HepG2 (cell line): Measurements from ENCODE around the gene P4HB. TPM values are rescaled to one million over a fixed set of nuclear protein-coding genes. Genes with fewer than 3 reads are reported as not detected.

Experiments used
- AHDC1 ChIP-seq: sonication (generic); formaldehyde crosslinking; IDR thresholded peaks from 2 replicates; pipeline ENCODE4 v1.5.1; 2020; ENCODE audit warnings: mild to moderate bottlenecking, missing genetic modification reagents, borderline replicate concordance
- ARID2 ChIP-seq: sonication (generic); formaldehyde crosslinking; IDR thresholded peaks from 2 replicates; pipeline ENCODE4 v1.8.1; 2022; ENCODE audit warnings: mild to moderate bottlenecking, missing genetic modification reagents, borderline replicate concordance
- FOXC1 ChIP-seq: sonication (generic); formaldehyde crosslinking; IDR thresholded peaks from 2 replicates; pipeline ENCODE4 v1.8.0; 2022; ENCODE audit warnings: mild to moderate bottlenecking, missing genetic modification reagents, borderline replicate concordance
- FOXM1 ChIP-seq: sonication (generic); formaldehyde crosslinking; IDR thresholded peaks from 2 replicates; pipeline ENCODE4 v1.5.0; 2020; ENCODE audit warnings: missing genetic modification reagents
- GATA4 ChIP-seq: sonication (generic); IDR thresholded peaks from 2 replicates; pipeline ENCODE4 v1.6.1; 2016; ENCODE audit warnings: antibody characterized with exemption, low read depth, borderline replicate concordance
- MAFF ChIP-seq: IDR thresholded peaks from 2 replicates; pipeline ENCODE4 v1.6.1; 2011; ENCODE audit warnings: low read depth, low read length, improper control_type of control experiment
- MED13 ChIP-seq: sonication (generic); formaldehyde crosslinking; IDR thresholded peaks from 2 replicates; pipeline ENCODE4 v1.5.0; 2020; ENCODE audit warnings: missing genetic modification reagents
- MYPOP ChIP-seq: sonication (generic); formaldehyde crosslinking; IDR thresholded peaks from 2 replicates; pipeline ENCODE4 v1.8.1; 2023; ENCODE audit warnings: mild to moderate bottlenecking, moderate library complexity, missing genetic modification reagents
- NBN ChIP-seq: fragments of 450-650 bp; conservative IDR thresholded peaks from 2 replicates; pipeline ENCODE4 v1.6.1; 2017
- PAWR ChIP-seq: sonication (generic); formaldehyde crosslinking; IDR thresholded peaks from 2 replicates; pipeline ENCODE4 v1.4.0; 2020; ENCODE audit warnings: missing genetic modification reagents, mild to moderate bottlenecking, borderline replicate concordance
- SP2 ChIP-seq: sonication (generic); formaldehyde crosslinking; IDR thresholded peaks from 2 replicates; pipeline ENCODE4 v1.5.1; 2020; ENCODE audit warnings: mild to moderate bottlenecking, missing genetic modification reagents
- TAF15 ChIP-seq: fragments of 200-400 bp; formaldehyde crosslinking; IDR thresholded peaks from one replicate; pipeline ENCODE4 v1.6.1; 2018; ENCODE audit warnings: mild to moderate bottlenecking, low read depth, low read length; ENCODE audit not compliant: poor library complexity, severe bottlenecking
- ZBTB21 ChIP-seq: sonication (generic); formaldehyde crosslinking; IDR thresholded peaks from 2 replicates; pipeline ENCODE4 v1.4.0; 2020; ENCODE audit warnings: missing genetic modification reagents
- ZFP36L1 ChIP-seq: sonication (generic); formaldehyde crosslinking; IDR thresholded peaks from 2 replicates; pipeline ENCODE4 v1.8.0; 2022; ENCODE audit warnings: mild to moderate bottlenecking, missing genetic modification reagents, moderate library complexity
- polyA plus RNA-seq, 8 experiments: library from polyadenylated mRNA; depleted of rRNA in 3 of 8; stranded (reverse) in 7 of 8; unstranded in 1 of 8; fragments of >200 nt; fragmentation: Illumina TruSeq in 4 of 8; extraction: Trizol in 4 of 8; gene quantifications; 2 replicates each; pipeline versions ENCODE4 v1.2.1 to v1.2.3, GENCODE V29; 2011 to 2016; ENCODE audit warnings: low read depth in 4 of 8, missing spikeins in 1 of 8, mixed read lengths in 1 of 8; ENCODE audit not compliant: insufficient read depth in 1 of 8
- total RNA-seq, 5 experiments: library from RNA; depleted of rRNA; stranded (reverse); fragments of >200 nt; fragmentation: Illumina TruSeq; extraction: Trizol; gene quantifications; 2 replicates each; pipeline ENCODE4 v1.2.3, GENCODE V29; 2016; ENCODE audit warnings: low read depth in 1 of 5
- TF ChIP-seq, protein P1 (sequence below): sonication (generic); formaldehyde crosslinking; IDR thresholded peaks from 2 replicates; pipeline ENCODE4 v1.4.0; 2020; ENCODE audit warnings: mild to moderate bottlenecking, low read depth, missing genetic modification reagents
- TF ChIP-seq, protein P2 (sequence below): sonication (generic); formaldehyde crosslinking; IDR thresholded peaks from 2 replicates; pipeline ENCODE4 v1.8.0; 2022; ENCODE audit warnings: mild to moderate bottlenecking, missing genetic modification reagents, borderline replicate concordance
- TF ChIP-seq, protein P3 (sequence below): sonication (generic); formaldehyde crosslinking; IDR thresholded peaks from 2 replicates; pipeline ENCODE4 v1.4.0; 2020; ENCODE audit warnings: missing genetic modification reagents, low read depth, mild to moderate bottlenecking, borderline replicate concordance

The P4HB gene
- total and polyA plus RNA-seq, 2 of the 13 experiments (the other 11 are each of a cell fraction or from before 2014, with no cell fraction given) = 185 to 782 TPM

- no peak for TF ChIP-seq MAFF
- TF ChIP-seq, protein P1, sequence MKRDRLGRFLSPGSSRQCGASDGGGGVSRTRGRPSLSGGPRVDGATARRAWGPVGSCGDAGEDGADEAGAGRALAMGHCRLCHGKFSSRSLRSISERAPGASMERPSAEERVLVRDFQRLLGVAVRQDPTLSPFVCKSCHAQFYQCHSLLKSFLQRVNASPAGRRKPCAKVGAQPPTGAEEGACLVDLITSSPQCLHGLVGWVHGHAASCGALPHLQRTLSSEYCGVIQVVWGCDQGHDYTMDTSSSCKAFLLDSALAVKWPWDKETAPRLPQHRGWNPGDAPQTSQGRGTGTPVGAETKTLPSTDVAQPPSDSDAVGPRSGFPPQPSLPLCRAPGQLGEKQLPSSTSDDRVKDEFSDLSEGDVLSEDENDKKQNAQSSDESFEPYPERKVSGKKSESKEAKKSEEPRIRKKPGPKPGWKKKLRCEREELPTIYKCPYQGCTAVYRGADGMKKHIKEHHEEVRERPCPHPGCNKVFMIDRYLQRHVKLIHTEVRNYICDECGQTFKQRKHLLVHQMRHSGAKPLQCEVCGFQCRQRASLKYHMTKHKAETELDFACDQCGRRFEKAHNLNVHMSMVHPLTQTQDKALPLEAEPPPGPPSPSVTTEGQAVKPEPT (CRISPR knock-in tag) = peak; percentile 76; the same call in 1 of the 2 replicates
- TF ChIP-seq, protein P2, sequence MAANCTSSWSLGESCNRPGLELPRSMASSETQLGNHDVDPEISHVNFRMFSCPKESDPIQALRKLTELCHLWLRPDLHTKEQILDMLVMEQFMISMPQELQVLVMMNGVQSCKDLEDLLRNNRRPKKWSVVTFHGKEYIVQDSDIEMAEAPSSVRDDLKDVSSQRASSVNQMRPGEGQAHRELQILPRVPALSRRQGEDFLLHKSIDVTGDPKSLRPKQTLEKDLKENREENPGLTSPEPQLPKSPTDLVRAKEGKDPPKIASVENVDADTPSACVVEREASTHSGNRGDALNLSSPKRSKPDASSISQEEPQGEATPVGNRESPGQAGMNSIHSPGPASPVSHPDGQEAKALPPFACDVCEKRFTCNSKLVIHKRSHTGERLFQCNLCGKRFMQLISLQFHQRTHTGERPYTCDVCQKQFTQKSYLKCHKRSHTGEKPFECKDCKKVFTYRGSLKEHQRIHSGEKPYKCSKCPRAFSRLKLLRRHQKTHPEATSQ (CRISPR knock-in tag) = 0 out of 2 replicates have a peak, but pooled peaks have one; percentile 13
- TF ChIP-seq TAF15 = peak; percentile 96
- TF ChIP-seq AHDC1 (CRISPR knock-in tag) = 0 out of 2 replicates have a peak, but pooled peaks have one; percentile 17
- no peak; the same call in 1 of the 2 replicates for TF ChIP-seq FOXM1 (CRISPR knock-in tag)
- TF ChIP-seq FOXC1 (CRISPR knock-in tag) = peak; percentile 89
- no peak for TF ChIP-seq MED13 (CRISPR knock-in tag)
- TF ChIP-seq, protein P3, sequence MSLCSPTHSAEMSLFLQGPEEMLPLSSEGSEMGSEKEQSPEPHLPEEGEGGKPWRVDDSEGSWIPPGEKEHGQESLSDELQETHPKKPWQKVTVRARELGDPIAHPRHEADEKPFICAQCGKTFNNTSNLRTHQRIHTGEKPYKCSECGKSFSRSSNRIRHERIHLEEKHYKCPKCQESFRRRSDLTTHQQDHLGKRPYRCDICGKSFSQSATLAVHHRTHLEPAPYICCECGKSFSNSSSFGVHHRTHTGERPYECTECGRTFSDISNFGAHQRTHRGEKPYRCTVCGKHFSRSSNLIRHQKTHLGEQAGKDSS = peak; percentile 89
- TF ChIP-seq GATA4 = no peak
- TF ChIP-seq MYPOP (CRISPR knock-in tag) = peak; percentile 76; the same call in 1 of the 2 replicates
- TF ChIP-seq NBN = no peak
- peak; percentile 75 for TF ChIP-seq SP2 (CRISPR knock-in tag)
- no peak for TF ChIP-seq PAWR
- TF ChIP-seq ARID2 (CRISPR knock-in tag) = peak; percentile 65
- TF ChIP-seq ZFP36L1 (CRISPR knock-in tag) = peak; percentile 93
- TF ChIP-seq ZBTB21 (CRISPR knock-in tag) = no peak
Observed at GRCh38 chr17:81871387-81872230, 11.3 kb upstream of the P4HB start (continued).
